NCI-H146 (cell line): ENCODE results near the gene PDAP1.
A peak's percentile ranks its signal among the peaks of the same experiment; 100 is the strongest.
"Not testable (repeated sequence)": the region's sequence is repeated elsewhere in the genome, so short reads cannot be mapped to it uniquely, and the experiment has no call there.

ENCODE experiments used
- DNase-seq: peaks from one replicate; lab custom pipeline; 2025; lab: John Stamatoyannopoulos, UW

PDAP1 gene

GRCh38 chr7:99396418-99397296 lies 11.7 kb downstream of the PDAP1 start:
- no peak for DNase-seq

GRCh38 chr7:99395616-99396327 lies 12.6 kb downstream of the PDAP1 start:
- DNase-seq, result no peak

GRCh38 chr7:99394188-99394502 lies 14.3 kb downstream of the PDAP1 start:
- DNase-seq, result no peak

- peak; percentile 94 for DNase-seq
Measured at GRCh38 chr7:99393355-99394187, 14.8 kb downstream of the PDAP1 start.

- peak; percentile 94 for DNase-seq
Measured at GRCh38 chr7:99392659-99393354, 15.6 kb downstream of the PDAP1 start.

- peak; percentile 45 for DNase-seq
Measured at GRCh38 chr7:99392046-99392445, 16.4 kb downstream of the PDAP1 start.

GRCh38 chr7:99390941-99391602 lies 17.3 kb downstream of the PDAP1 start:
- no peak for DNase-seq

GRCh38 chr7:99389772-99390171 lies 18.6 kb downstream of the PDAP1 start:
- DNase-seq, result no peak

GRCh38 chr7:99387912-99388311 lies 20.5 kb downstream of the PDAP1 start:
- no peak for DNase-seq

GRCh38 chr7:99387239-99387635 lies 21.2 kb downstream of the PDAP1 start:
- not testable (repeated sequence) for DNase-seq

GRCh38 chr7:99386584-99387238 lies 21.7 kb downstream of the PDAP1 start:
- no peak for DNase-seq

- no peak for DNase-seq
Measured at GRCh38 chr7:99385564-99385963, 22.8 kb downstream of the PDAP1 start.

- no peak for DNase-seq
Measured at GRCh38 chr7:99384523-99384922, 23.9 kb downstream of the PDAP1 start.

GRCh38 chr7:99383791-99384370 lies 24.5 kb downstream of the PDAP1 start:
- no peak for DNase-seq

- DNase-seq, result no peak
Measured at GRCh38 chr7:99383203-99383602, 25.2 kb downstream of the PDAP1 start.

- DNase-seq, result no peak
Measured at GRCh38 chr7:99381664-99382075, 26.7 kb downstream of the PDAP1 start.

- DNase-seq, result no peak
Measured at GRCh38 chr7:99380823-99381663, 27.4 kb downstream of the PDAP1 start.

GRCh38 chr7:99380032-99380822 lies 28.2 kb downstream of the PDAP1 start:
- DNase-seq, result no peak

- DNase-seq, result not testable (repeated sequence)
Measured at GRCh38 chr7:99379693-99380031, 28.7 kb downstream of the PDAP1 start.
